ENCODE data around the gene PAQR4. TPM values are rescaled to one million over a fixed set of nuclear protein-coding genes. Genes with fewer than 3 reads are reported as not detected.

Gene PAQR4
- total RNA-seq, 6 donors from 2014 or later = 5.2 to 13.5 (median 8.3) TPM

Small RNAs within 50 kb of the gene (small RNA-seq; reads per million reads assigned to genes)
- 0 reads per million in 4 donors for gene LINC00514

Other genes starting within 250 kb of the PAQR4 start
- gene PRSS27, start 249.1 kb upstream of the PAQR4 start, total RNA-seq = 1 to 10 TPM in 5 of 6 donors, under 1 TPM in 1; 0.91 to 8.1 (median 1.8) TPM
- 1,000 to 10,000 TPM in 2 of 6 donors, 100 to 1,000 TPM in 4; 317 to 3,815 (median 582) TPM for gene SRRM2, start 216.7 kb upstream of the PAQR4 start, total RNA-seq
- 100 to 1,000 TPM in 5 of 6 donors, 10 to 100 TPM in 1; 73.3 to 245 (median 145) TPM for gene ELOB, start 192.1 kb upstream of the PAQR4 start, total RNA-seq
- gene PRSS33, start 181.8 kb upstream of the PAQR4 start, total RNA-seq = under 1 TPM in 2 of 6 donors, not detected in 4; 0.20 to 0.92 TPM
- under 1 TPM in 2 of 6 donors, not detected in 4; 0.57 to 0.78 TPM for gene PRSS41, start 170.9 kb upstream of the PAQR4 start, total RNA-seq
- 10 to 100 TPM in 3 of 6 donors, 1 to 10 TPM in 2, not detected in 1; 1.2 to 16.2 (median 14.5) TPM for gene PRSS21, start 152.1 kb upstream of the PAQR4 start, total RNA-seq
- 1 to 10 TPM in 2 of 6 donors, under 1 TPM in 1, not detected in 3; 0.69 to 2.0 (median 1.2) TPM for gene ZG16B, start 139.0 kb upstream of the PAQR4 start, total RNA-seq
- 10 to 100 TPM in 5 of 6 donors, 1 to 10 TPM in 1; 9.3 to 24.8 (median 16.6) TPM for gene PRSS22, start 111.2 kb upstream of the PAQR4 start, total RNA-seq
- gene FLYWCH2, start 86.1 kb upstream of the PAQR4 start, total RNA-seq = 10 to 100 TPM; 31.2 to 70.1 (median 39.7) TPM
- 100 to 1,000 TPM in 1 of 6 donors, 10 to 100 TPM in 5; 19.3 to 162 (median 43.4) TPM for gene FLYWCH1, start 57.4 kb upstream of the PAQR4 start, total RNA-seq
- gene KREMEN2, start 5.1 kb upstream of the PAQR4 start, total RNA-seq = not detected
- gene PKMYT1, start 11.1 kb downstream of the PAQR4 start, total RNA-seq = 10 to 100 TPM in 1 of 6 donors, 1 to 10 TPM in 4, under 1 TPM in 1; 0.39 to 19.1 (median 5.4) TPM
- gene CLDN9, start 43.6 kb downstream of the PAQR4 start, total RNA-seq = 1 to 10 TPM in 4 of 6 donors, under 1 TPM in 2; 0.57 to 5.9 (median 1.1) TPM
- gene CLDN6, start 48.8 kb downstream of the PAQR4 start, total RNA-seq = 1 to 10 TPM in 1 of 6 donors, under 1 TPM in 2, not detected in 3; 0.30 to 1.9 (median 0.72) TPM
- 100 to 1,000 TPM in 1 of 6 donors, 10 to 100 TPM in 5; 37.7 to 431 (median 76.5) TPM for gene TNFRSF12A, start 51.0 kb downstream of the PAQR4 start, total RNA-seq
- gene HCFC1R1, start 54.6 kb downstream of the PAQR4 start, total RNA-seq = 10 to 100 TPM; 28.3 to 85.1 (median 42.2) TPM
- gene THOC6, start 54.7 kb downstream of the PAQR4 start, total RNA-seq = 10 to 100 TPM; 18.5 to 40.8 (median 33.1) TPM
- gene BICDL2, start 67.6 kb downstream of the PAQR4 start, total RNA-seq = 10 to 100 TPM; 18.5 to 98.5 (median 35.0) TPM
- gene MMP25, start 77.2 kb downstream of the PAQR4 start, total RNA-seq = 10 to 100 TPM; 10.0 to 41.4 (median 20.5) TPM
- 100 to 1,000 TPM in 3 of 6 donors, 10 to 100 TPM in 3; 31.4 to 220 (median 116) TPM for gene IL32, start 96.3 kb downstream of the PAQR4 start, total RNA-seq
- 1 to 10 TPM in 1 of 6 donors, under 1 TPM in 3, not detected in 2; 0.17 to 1.0 (median 0.28) TPM for gene ZSCAN10, start 129.9 kb downstream of the PAQR4 start, total RNA-seq
- 10 to 100 TPM; 13.8 to 25.2 (median 16.8) TPM for gene ZNF205, start 143.2 kb downstream of the PAQR4 start, total RNA-seq
- 10 to 100 TPM in 4 of 6 donors, 1 to 10 TPM in 2; 4.2 to 20.3 (median 11.6) TPM for gene ZNF213, start 165.7 kb downstream of the PAQR4 start, total RNA-seq
- not detected for gene OR1F1, start 218.9 kb downstream of the PAQR4 start, total RNA-seq

All from upper lobe of left lung (tissue), 6 donors.